ENCODE results near the gene RALGAPA2. TPM values are rescaled to one million over a fixed set of nuclear protein-coding genes. Genes with fewer than 3 reads are reported as not detected.
A peak's percentile ranks its signal among the peaks of the same experiment; 100 is the strongest.

RALGAPA2 gene
- total and polyA plus RNA-seq, 2 experiments from 2014 or later = 14.5 to 35.5 TPM

- no peak for TF ChIP-seq CTCF (IDR thresholded peaks at IDR 0.05; ENCODE audit: low read depth, low read length)
- DNase-seq (ENCODE audit: low read depth in 1 of 2, low spot score in 1 of 2) = no peak
- Histone ChIP-seq H3K4me3 (no peak overlapping the region), H3K36me3 (no peaks in the 10 kb centered on the region), H3K4me1 (ENCODE audit: low read depth) (no peaks in the 10 kb centered on the region), H3K9me3 (ENCODE audit: low read depth) (no peaks in the 10 kb centered on the region), H3K27ac (no peak overlapping the region), H3K27me3 (peaks cover 100% of the 10 kb centered on the region)
Observed at GRCh38 chr20:20371681-20372080, 340.8 kb downstream of the RALGAPA2 start.

GRCh38 chr20:20371083-20371482, 341.4 kb downstream of the RALGAPA2 start:
- H3K4me3 ChIP-seq = no peak overlapping the region
- no peaks in the 10 kb centered on the region for H3K9me3 ChIP-seq (ENCODE audit: low read depth)
- no peaks in the 10 kb centered on the region for H3K4me1 ChIP-seq (ENCODE audit: low read depth)
- no peaks in the 10 kb centered on the region for H3K36me3 ChIP-seq
- H3K27me3 ChIP-seq = peaks cover 100% of the 10 kb centered on the region
- TF ChIP-seq CTCF (IDR thresholded peaks at IDR 0.05; ENCODE audit: low read depth, low read length) = no peak
- DNase-seq (ENCODE audit: low read depth in 1 of 2, low spot score in 1 of 2) = no peak
- H3K27ac ChIP-seq = no peak overlapping the region

- Histone ChIP-seq H3K9me3 (ENCODE audit: low read depth) (no peaks in the 10 kb centered on the region), H3K4me1 (ENCODE audit: low read depth) (no peaks in the 10 kb centered on the region), H3K27ac (no peak overlapping the region), H3K27me3 (peaks cover 100% of the 10 kb centered on the region), H3K36me3 (no peaks in the 10 kb centered on the region), H3K4me3 (no peak overlapping the region)
- TF ChIP-seq CTCF (IDR thresholded peaks at IDR 0.05; ENCODE audit: low read depth, low read length) = no peak
- DNase-seq (ENCODE audit: low read depth in 1 of 2, low spot score in 1 of 2) = no peak
Observed at GRCh38 chr20:20370094-20370575, 342.3 kb downstream of the RALGAPA2 start.

- DNase-seq (ENCODE audit: low read depth in 1 of 2, low spot score in 1 of 2) = peak in 1 of 2 donors; percentile 21
- TF ChIP-seq CTCF (IDR thresholded peaks at IDR 0.05; ENCODE audit: low read depth, low read length) = no peak
- peak overlapping the region; percentile 30 for H3K4me3 ChIP-seq
- no peaks in the 10 kb centered on the region for H3K36me3 ChIP-seq
- H3K4me1 ChIP-seq (ENCODE audit: low read depth) = no peaks in the 10 kb centered on the region
- no peak overlapping the region for H3K27ac ChIP-seq
- peaks cover 100% of the 10 kb centered on the region for H3K27me3 ChIP-seq
- no peaks in the 10 kb centered on the region for H3K9me3 ChIP-seq (ENCODE audit: low read depth)
Observed at GRCh38 chr20:20369250-20370093, 343.0 kb downstream of the RALGAPA2 start.

- Histone ChIP-seq H3K9me3 (ENCODE audit: low read depth) (no peaks in the 10 kb centered on the region), H3K27ac (no peak overlapping the region), H3K36me3 (no peaks in the 10 kb centered on the region), H3K27me3 (peaks cover 100% of the 10 kb centered on the region), H3K4me1 (ENCODE audit: low read depth) (no peaks in the 10 kb centered on the region), H3K4me3 (peak overlapping the region; percentile 30)
- no peak for TF ChIP-seq CTCF (IDR thresholded peaks at IDR 0.05; ENCODE audit: low read depth, low read length)
- peak in 1 of 2 donors; percentile 35 for DNase-seq (ENCODE audit: low read depth in 1 of 2, low spot score in 1 of 2)
Observed at GRCh38 chr20:20368418-20369249, 343.8 kb downstream of the RALGAPA2 start.
